IMR-90 (cell line): Measurements from ENCODE around the gene CCDC152. TPM values are rescaled to one million over a fixed set of nuclear protein-coding genes. Genes with fewer than 3 reads are reported as not detected.

Experiments used
- ATAC-seq: fragments of 200-7000 bp; cut with Tn5 transposase; 2 replicates; pipeline ENCODE4 v1.9.1; 2020; ENCODE audit warnings: low read depth, mild to moderate bottlenecking, moderate library complexity
- BruUV-seq: library from RNA; stranded (reverse); fragments of 400-500 nt; replicated peaks from 2 replicates; lab custom pipeline; 2021; lab: Mats Ljungman, UMichigan
- CTCF ChIA-PET: fragments of 300-600 bp; formaldehyde crosslinking; extraction: SDS; loops from one replicate; lab custom pipeline; 2021; ENCODE audit warnings: antibody characterized with exemption; lab: Yijun Ruan, JAX
- POLR2A ChIA-PET: fragments of 300-600 bp; sonication (Branson Sonifier 250); formaldehyde crosslinking; loops from one replicate; lab custom pipeline; 2022; ENCODE audit warnings: antibody characterized with exemption; ENCODE audit not compliant: unreplicated experiment; lab: Charles Lee
- DNase-seq: peaks from one replicate; pipeline ENCODE4 v3.0.0; 2013
- H2AFZ ChIP-seq: replicated peaks from 2 replicates; pipeline ENCODE3; 2013; ENCODE audit warnings: low read length, mild to moderate bottlenecking; ENCODE audit not compliant: poor library complexity
- H2AK5ac ChIP-seq: 2 replicates; pipeline ENCODE4 v1.6.1; 2013; ENCODE audit warnings: low read depth, low read length, inconsistent platforms
- H2AK9ac ChIP-seq: replicated peaks from 2 replicates; pipeline ENCODE3; 2013; ENCODE audit warnings: mild to moderate bottlenecking, low read depth, low read length, moderate library complexity; ENCODE audit not compliant: poor library complexity
- H2BK120ac ChIP-seq: 2 replicates; pipeline ENCODE4 v1.6.1; 2013; ENCODE audit warnings: low read depth, low read length, inconsistent platforms
- H2BK15ac ChIP-seq: 3 replicates; pipeline ENCODE4 v1.6.1; 2013; ENCODE audit warnings: low read depth, low read length, inconsistent platforms
- H2BK20ac ChIP-seq: 2 replicates; pipeline ENCODE4 v1.6.1; 2013; ENCODE audit warnings: low read depth, mild to moderate bottlenecking, inconsistent platforms, low read length, moderate library complexity
- H2BK5ac ChIP-seq: 2 replicates; pipeline ENCODE4 v1.6.1; 2013; ENCODE audit warnings: mild to moderate bottlenecking, low read depth, low read length, inconsistent platforms; ENCODE audit not compliant: poor library complexity, severe bottlenecking
- H3K14ac ChIP-seq: replicated peaks from 2 replicates; pipeline ENCODE4 v1.6.1; 2013; ENCODE audit warnings: low read depth, low read length, inconsistent platforms
- H3K18ac ChIP-seq: 2 replicates; pipeline ENCODE4 v1.6.1; 2013; ENCODE audit warnings: low read depth, low read length, control low read depth
- H3K23ac ChIP-seq: 2 replicates; pipeline ENCODE4 v1.6.1; 2013; ENCODE audit warnings: low read depth, low read length, inconsistent platforms
- H3K27ac ChIP-seq: 2 replicates; pipeline ENCODE4 v1.5.1; 2013; ENCODE audit warnings: mild to moderate bottlenecking, control low read depth, low read length; ENCODE audit not compliant: insufficient read depth
- H3K27me3 ChIP-seq: 2 replicates; pipeline ENCODE4 v1.6.1; 2013; ENCODE audit warnings: low read length; ENCODE audit not compliant: control insufficient read depth, insufficient read depth
- H3K36me3 ChIP-seq: 2 replicates; pipeline ENCODE4 v1.6.1; 2013; ENCODE audit warnings: low read length, mixed read lengths; ENCODE audit not compliant: control insufficient read depth, insufficient read depth
- H3K4ac ChIP-seq: 2 replicates; pipeline ENCODE4 v1.6.1; 2013; ENCODE audit warnings: low read depth, low read length, inconsistent platforms
- H3K4me1 ChIP-seq: 2 replicates; pipeline ENCODE4 v1.6.1; 2013; ENCODE audit warnings: low read length, mixed read lengths; ENCODE audit not compliant: control insufficient read depth, insufficient read depth
- H3K4me2 ChIP-seq: 2 replicates; pipeline ENCODE4 v1.6.1; 2013; ENCODE audit warnings: low read depth, mild to moderate bottlenecking, control low read depth, low read length, moderate library complexity
- H3K4me3 ChIP-seq: 2 replicates; pipeline ENCODE4 v1.5.1; 2013; ENCODE audit warnings: low read depth, mild to moderate bottlenecking, control low read depth, low read length, moderate library complexity; ENCODE audit not compliant: insufficient read depth
- H3K56ac ChIP-seq: 2 replicates; pipeline ENCODE4 v1.6.1; 2013; ENCODE audit warnings: low read length, inconsistent platforms; ENCODE audit not compliant: insufficient read depth; ENCODE audit errors: extremely low read depth
- H3K79me1 ChIP-seq, 2 experiments: 2 replicates each; pipeline ENCODE4 v1.6.1; 2013; ENCODE audit warnings: low read length in 2 of 2, inconsistent platforms in 1 of 2, low read depth in 1 of 2
- H3K9ac ChIP-seq: 2 replicates; pipeline ENCODE4 v1.6.1; 2013; ENCODE audit warnings: low read depth, low read length, control low read depth
- H3K9me1 ChIP-seq: 2 replicates; pipeline ENCODE4 v1.6.1; 2013; ENCODE audit warnings: low read length, inconsistent platforms; ENCODE audit not compliant: insufficient read depth
- H3K9me3 ChIP-seq: 2 replicates; pipeline ENCODE4 v1.6.1; 2013; ENCODE audit warnings: low read length; ENCODE audit not compliant: control insufficient read depth, insufficient read depth
- H4K20me1 ChIP-seq: 2 replicates; pipeline ENCODE4 v1.6.1; 2013; ENCODE audit warnings: low read length, inconsistent platforms; ENCODE audit not compliant: insufficient read depth
- H4K5ac ChIP-seq: 2 replicates; pipeline ENCODE4 v1.6.1; 2013; ENCODE audit warnings: mild to moderate bottlenecking, low read depth, low read length, control low read depth
- H4K8ac ChIP-seq, 2 experiments: 2 replicates each; pipeline ENCODE4 v1.6.1; 2013; ENCODE audit warnings: low read depth in 2 of 2, low read length in 2 of 2, control low read depth in 1 of 2, inconsistent platforms in 1 of 2
- H4K91ac ChIP-seq: 2 replicates; pipeline ENCODE4 v1.6.1; 2013; ENCODE audit warnings: low read depth, low read length, inconsistent platforms; ENCODE audit not compliant: insufficient read depth
- MAFK ChIP-seq: IDR thresholded peaks from 2 replicates; pipeline ENCODE4 v1.6.1; 2012; ENCODE audit warnings: low read depth, low read length, improper control_type of control experiment
- MXI1 ChIP-seq: IDR thresholded peaks from 2 replicates; pipeline ENCODE4 v1.6.1; 2012; ENCODE audit warnings: low read depth, mild to moderate bottlenecking, low read length, moderate library complexity, borderline replicate concordance
- NFE2L2 ChIP-seq: fragments of 150-350 bp; IDR thresholded peaks from 2 replicates; pipeline ENCODE4 v1.6.1; 2016; ENCODE audit warnings: low read depth, mild to moderate bottlenecking, low read length
- WGBS, 2 experiments: methylation state at CpG; one replicate each; pipeline versions ENCODE4 v1.1.5 to v1.1.7; 2013; ENCODE audit warnings: missing lambda C conversion rate in 2 of 2; ENCODE audit not compliant: insufficient read length in 1 of 2; ENCODE audit errors: extremely low coverage in 2 of 2; 5-methylcytosine and 5-hydroxymethylcytosine counted together
- dilution Hi-C: fragments of 300-500 bp; cut with HindIII; formaldehyde crosslinking; loops from one replicate; pipeline ENCODE4 v1.14.3; 2018; ENCODE audit warnings: low sequenced_read_pairs; ENCODE audit not compliant: unreplicated experiment
- in situ Hi-C: fragments of 300-500 bp; cut with MboI; formaldehyde crosslinking; loops from 3 replicates; pipeline ENCODE4 v1.14.3; 2019; ENCODE audit warnings: low sequenced_read_pairs, inconsistent platforms, mixed read lengths
- intact Hi-C: fragments of 100-400 bp; cut with micrococcal nuclease; formaldehyde crosslinking; loops from 2 replicates; pipeline ENCODE4 v1.10.0; 2022
- polyA plus RNA-seq, 3 experiments: library from polyadenylated mRNA; depleted of rRNA; stranded (reverse); fragments of >200 nt; gene quantifications; 2 replicates each; pipeline ENCODE4 v1.2.3, GENCODE V29; 2012; ENCODE audit warnings: low replicate concordance in 1 of 3
- total RNA-seq: library from RNA; depleted of rRNA; stranded (reverse); fragments of >200 nt; gene quantifications from 2 replicates; pipeline ENCODE4 v1.2.3, GENCODE V29; 2012

The CCDC152 gene
- total and polyA plus RNA-seq, 2 of the 4 experiments (the other 2 are of a cell fraction) = 0.87 to 0.90 TPM

- ATAC-seq (no peak), DNase-seq (no peak)
- Histone ChIP-seq H3K4ac (no peak overlapping the region), H3K14ac (no peak overlapping the region), H3K36me3 (no peaks in the 10 kb centered on the region), H3K18ac (no peak overlapping the region), H2BK5ac (no peak overlapping the region), H3K4me1 (no peaks in the 10 kb centered on the region), H2BK120ac (no peak overlapping the region), H3K9me3 (no peaks in the 10 kb centered on the region), H4K20me1 (no peaks in the 10 kb centered on the region), H2AFZ (no peak overlapping the region), H3K56ac (no peak overlapping the region), H3K23ac (no peak overlapping the region), H2AK9ac (no peak overlapping the region), H3K4me2 (no peak overlapping the region), H3K27me3 (no peaks in the 10 kb centered on the region), H3K9ac (no peak overlapping the region), H3K4me3 (no peak overlapping the region), H4K8ac (no peak overlapping the region), H4K5ac (no peak overlapping the region), H3K79me1 (no peaks in the 10 kb centered on the region), H2AK5ac (no peak overlapping the region), H3K9me1 (no peaks in the 10 kb centered on the region), H2BK15ac (no peak overlapping the region), H2BK20ac (no peak overlapping the region), H3K27ac (no peak overlapping the region), H4K91ac (no peak overlapping the region)
- TF ChIP-seq NFE2L2 (no peak), MAFK (no peak), MXI1 (no peak)
- intact Hi-C loops (no loop called here), in situ Hi-C loops (no loop called here), dilution Hi-C loops (no loop called here)
- ChIA-PET POLR2A (no interaction called here), CTCF (no interaction called here)
- 67% methylated on average over 1 of the region's 2 CpGs; no CpG with 5 or more reads in 1 of the 2 experiments for WGBS, 2 experiments
- BruUV-seq = no TSS peak
Observed at GRCh38 chr5:42719034-42719433, 37.6 kb upstream of the CCDC152 start.
